K562 (cell line): Measurements from ENCODE around the gene SLC24A3. TPM values are rescaled to one million over a fixed set of nuclear protein-coding genes. Genes with fewer than 3 reads are reported as not detected.

Experiments used
- ATAC-seq: fragments of 200-7000 bp; cut with Tn5 transposase; 3 replicates; pipeline ENCODE4 v1.9.1; 2020; ENCODE audit warnings: moderate library complexity
- BruUV-seq: library from RNA; stranded (reverse); fragments of 400-500 nt; replicated peaks from 2 replicates; lab custom pipeline; 2021; lab: Mats Ljungman, UMichigan
- CTCF ChIA-PET: fragments of 300-600 bp; formaldehyde crosslinking; extraction: SDS; loops from one replicate; lab custom pipeline; 2021; ENCODE audit warnings: low intra/inter-chr PET ratio; lab: Yijun Ruan, JAX
- POLR2A ChIA-PET: fragments of 300-600, 350-650 bp; sonication (Branson Sonifier 250); formaldehyde crosslinking; extraction: SDS; loops from one replicate; lab custom pipeline; 2021; ENCODE audit warnings: antibody characterized with exemption, inconsistent platforms; lab: Yijun Ruan, JAX
- DNase-seq, 4 experiments: peaks; one replicate each; pipeline versions ENCODE4 v3.0.0 to v3.0.0-alpha.2; 2011 to 2018; ENCODE audit warnings: low spot score in 3 of 4, mixed read lengths in 3 of 4; ENCODE audit errors: extremely low read depth in 1 of 4
- FAIRE-seq: peaks from 2 replicates; lab custom pipeline; 2011; peaks lifted over from hg19 to GRCh38; lab: Jason Lieb, UNC
- H2AFZ ChIP-seq: 2 replicates; pipeline ENCODE4 v1.6.0; 2011; ENCODE audit warnings: low read depth, low read length, control low read depth, inconsistent platforms
- H3K27ac ChIP-seq: fragments of 200-600 bp; 3 replicates; pipeline ENCODE4 v1.8.0; 2011; ENCODE audit warnings: low read depth, mild to moderate bottlenecking, control low read depth, inconsistent platforms, low read length, moderate library complexity, mixed read lengths; ENCODE audit errors: extremely low read depth
- H3K27me3 ChIP-seq, 2 experiments: fragments of 300-600 bp in 1 of 2; 2 replicates in 1 of 2; 3 replicates in 1 of 2; pipeline versions ENCODE4 v1.6.0 to v1.8.0; 2011; ENCODE audit warnings: inconsistent platforms in 2 of 2, low read length in 2 of 2, mild to moderate bottlenecking in 1 of 2, mixed read lengths in 1 of 2, moderate library complexity in 1 of 2; ENCODE audit not compliant: control insufficient read depth in 2 of 2, insufficient read depth in 2 of 2
- H3K36me3 ChIP-seq: fragments of 300-600 bp; 3 replicates; pipeline ENCODE4 v1.8.0; 2011; ENCODE audit warnings: mild to moderate bottlenecking, low read length, inconsistent platforms; ENCODE audit not compliant: control insufficient read depth, insufficient read depth
- H3K4me1 ChIP-seq, 2 experiments: fragments of 200-600 bp in 1 of 2; replicated peaks in 1 of 2; 2 replicates in 1 of 2; 3 replicates in 1 of 2; pipeline versions ENCODE4 v1.5.1 to v1.8.0; 2011; ENCODE audit warnings: inconsistent platforms in 2 of 2, low read length in 2 of 2, mild to moderate bottlenecking in 1 of 2, mixed read lengths in 1 of 2, moderate library complexity in 1 of 2; ENCODE audit not compliant: control insufficient read depth in 2 of 2, insufficient read depth in 2 of 2
- H3K4me2 ChIP-seq: 2 replicates; pipeline ENCODE4 v1.6.1; 2011; ENCODE audit warnings: low read length, control low read depth, inconsistent platforms, mixed read lengths; ENCODE audit not compliant: insufficient read depth
- H3K4me3 ChIP-seq: fragments of 200-600 bp; sonication (generic), shearing (Covaris generic); 2 replicates; pipeline ENCODE4 v1.5.1; 2016; ENCODE audit warnings: control low read depth, inconsistent platforms
- H3K79me2 ChIP-seq: fragments of 200-600 bp; 3 replicates; pipeline ENCODE4 v1.8.0; 2011; ENCODE audit warnings: low read length, inconsistent platforms; ENCODE audit not compliant: control insufficient read depth, insufficient read depth
- H3K9ac ChIP-seq, 2 experiments: 2 replicates each; pipeline versions ENCODE4 v1.6.0 to v1.6.1; 2011; ENCODE audit warnings: low read depth in 2 of 2, low read length in 2 of 2, control low read depth in 1 of 2, inconsistent platforms in 1 of 2, mild to moderate bottlenecking in 1 of 2, mixed read lengths in 1 of 2; ENCODE audit not compliant: insufficient read depth in 1 of 2
- H3K9me1 ChIP-seq: one replicate; pipeline ENCODE4 v1.6.0; 2011; ENCODE audit warnings: inconsistent platforms, mild to moderate bottlenecking, low read length, moderate library complexity; ENCODE audit not compliant: control insufficient read depth, insufficient read depth
- H3K9me3 ChIP-seq: replicated peaks from 2 replicates; pipeline ENCODE4 v1.5.1; 2011; ENCODE audit warnings: low read depth, low read length, inconsistent platforms; ENCODE audit not compliant: control insufficient read depth, insufficient read depth
- H4K20me1 ChIP-seq: replicated peaks from 2 replicates; pipeline ENCODE4 v1.6.1; 2011; ENCODE audit warnings: low read length, inconsistent platforms, mixed read lengths; ENCODE audit not compliant: control insufficient read depth, insufficient read depth
- ASH1L ChIP-seq: fragments of 450-650 bp; IDR thresholded peaks from 2 replicates; pipeline ENCODE4 v1.6.1; 2018; ENCODE audit warnings: borderline replicate concordance, mild to moderate bottlenecking, low read depth; ENCODE audit not compliant: partially characterized antibody
- CCAR2 ChIP-seq: fragments of 200-400 bp; formaldehyde crosslinking; IDR thresholded peaks from 2 replicates; pipeline ENCODE4 v1.6.1; 2017; ENCODE audit warnings: mild to moderate bottlenecking, low read depth, low read length
- DLX4 ChIP-seq: fragments of 250-450 bp; sonication (Bioruptor Pico); IDR thresholded peaks from 2 replicates; pipeline ENCODE4 v1.6.1; 2021; ENCODE audit warnings: mild to moderate bottlenecking
- MCM3 ChIP-seq: fragments of 450-650 bp; IDR thresholded peaks from 2 replicates; pipeline ENCODE4 v1.6.1; 2016
- NEUROD1 ChIP-seq: fragments of 150-350 bp; IDR thresholded peaks from 2 replicates; pipeline ENCODE4 v1.6.1; 2014; ENCODE audit warnings: borderline replicate concordance, low read length, low read depth; ENCODE audit not compliant: partially characterized antibody
- RAD21 ChIP-seq, 2 experiments: fragments of 250-450 bp in 1 of 2; fragments of 450-650 bp in 1 of 2; sonication (Bioruptor Pico) in 1 of 2; formaldehyde crosslinking in 1 of 2; IDR thresholded peaks in 1 of 2; conservative IDR thresholded peaks in 1 of 2; 2 replicates each; pipeline versions ENCODE4 v1.4.0 to v1.8.0; 2020 to 2022; ENCODE audit warnings: mild to moderate bottlenecking in 2 of 2, moderate library complexity in 1 of 2
- RNF2 ChIP-seq: sonication (generic); IDR thresholded peaks from 2 replicates; pipeline ENCODE4 v1.6.1; 2016
- SETDB1 ChIP-seq: IDR thresholded peaks from one replicate; pipeline ENCODE4 v1.6.1; 2012; ENCODE audit warnings: low read length, control low read depth, inconsistent platforms
- SLC30A9 ChIP-seq: fragments of 250-450 bp; sonication (Bioruptor Pico); IDR thresholded peaks from 2 replicates; pipeline ENCODE4 v1.8.0; 2022; ENCODE audit warnings: mild to moderate bottlenecking, moderate library complexity
- ZBTB1 ChIP-seq: sonication (generic); formaldehyde crosslinking; IDR thresholded peaks from 2 replicates; pipeline ENCODE4 v1.8.1; 2023; ENCODE audit warnings: missing genetic modification reagents, low read depth, mild to moderate bottlenecking, borderline replicate concordance
- ZNF217 ChIP-seq: sonication (generic); formaldehyde crosslinking; IDR thresholded peaks from 2 replicates; pipeline ENCODE4 v1.8.0; 2022; ENCODE audit warnings: mild to moderate bottlenecking, missing genetic modification reagents
- ZSCAN32 ChIP-seq: fragments of 450-650 bp; formaldehyde crosslinking; IDR thresholded peaks from 2 replicates; pipeline ENCODE4 v1.4.0; 2020; ENCODE audit warnings: mild to moderate bottlenecking, moderate library complexity
- WGBS: fragments of 100-300 bp; shearing (Covaris generic); methylation state at CpG from one replicate; pipeline ENCODE4 v1.1.6; 2016; ENCODE audit warnings: low coverage, mixed read lengths; ENCODE audit not compliant: insufficient coverage; ENCODE audit errors: missing lambda C conversion rate; 5-methylcytosine and 5-hydroxymethylcytosine counted together
- in situ Hi-C: fragments of 300-500 bp; cut with MboI; formaldehyde crosslinking; loops from 4 replicates; pipeline ENCODE4 v1.15.0; 2018; ENCODE audit warnings: inconsistent platforms, mixed read lengths
- intact Hi-C: fragments of 100-400 bp; cut with micrococcal nuclease; formaldehyde crosslinking; loops from 2 replicates; pipeline ENCODE4 v1.14.2; 2022
- polyA plus RNA-seq, 8 experiments: library from polyadenylated mRNA; depleted of rRNA in 4 of 8; stranded (reverse) in 5 of 8; unstranded in 3 of 8; fragments of >200 nt; fragmentation: Nextera tagmentation in 2 of 8; fragmentation: Illumina TruSeq in 1 of 8; extraction: Ambion mirVana in 2 of 8; extraction: Trizol in 1 of 8; gene quantifications; 2 replicates each; pipeline versions ENCODE4 v1.2.1 to v1.2.3, GENCODE V29; 2011 to 2014; ENCODE audit warnings: inconsistent platforms in 1 of 8, missing spikeins in 1 of 8
- total RNA-seq, 7 experiments: library from RNA; depleted of rRNA in 6 of 7; stranded (reverse); fragments of >200 nt in 6 of 7; fragmentation: Illumina TruSeq in 2 of 7; extraction: Trizol in 2 of 7; gene quantifications; 2 replicates each; pipeline versions ENCODE4 v1.2.1 to v1.2.3, GENCODE V29; 2011 to 2021; ENCODE audit warnings: low replicate concordance in 1 of 7
- TF ChIP-seq, protein P1 (sequence below): fragments of 450-650 bp; formaldehyde crosslinking; IDR thresholded peaks from 2 replicates; pipeline ENCODE4 v1.4.0; 2020; ENCODE audit warnings: mild to moderate bottlenecking, moderate library complexity
- TF ChIP-seq, protein P2 (sequence below): IDR thresholded peaks from 2 replicates; pipeline ENCODE4 v1.6.1; 2011; ENCODE audit not compliant: insufficient read length; ENCODE audit errors: extremely low read depth

SLC24A3 gene
- total and polyA plus RNA-seq, 9 of the 15 experiments (the other 6 are each of a cell fraction or from before 2014, with no cell fraction given): not detected

DNA sequence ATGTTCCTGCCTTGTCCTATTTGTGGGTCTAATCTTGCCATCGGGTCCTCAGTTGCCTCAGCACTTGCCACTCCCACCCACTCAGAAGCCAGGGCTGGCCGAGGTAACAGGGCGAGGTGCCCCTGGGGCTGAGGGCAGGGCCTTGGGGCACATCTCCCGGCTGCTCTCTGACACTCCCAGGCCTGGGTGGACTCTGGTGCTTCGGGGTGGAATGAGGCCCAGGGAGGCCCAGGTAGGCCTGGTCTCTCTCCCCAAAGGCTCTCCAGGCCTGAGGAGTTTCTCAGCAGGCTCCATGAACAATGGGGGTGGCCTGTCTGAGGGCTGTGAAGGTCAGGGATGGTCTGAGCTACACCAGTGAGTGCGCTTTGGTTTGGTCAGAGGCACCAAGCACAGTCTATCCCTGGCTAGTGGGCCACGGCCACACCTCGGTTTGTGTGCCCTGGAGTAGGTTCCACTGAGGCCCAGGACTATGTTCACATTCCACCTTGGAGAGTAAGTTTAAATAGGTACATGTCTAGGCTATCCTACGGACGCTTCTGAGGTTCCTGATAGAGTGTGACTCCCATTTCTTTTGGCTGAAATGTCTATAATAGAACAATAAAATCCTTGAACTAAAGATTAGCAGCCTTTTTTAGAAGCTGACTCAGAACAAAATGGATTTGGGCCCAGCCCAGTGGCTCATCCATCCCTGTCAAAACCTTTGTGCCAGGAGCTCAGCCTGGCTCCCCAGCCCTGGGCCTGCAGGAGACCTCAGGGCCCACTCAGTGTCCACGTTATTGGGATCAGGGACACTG, 78.8 kb downstream of the SLC24A3 start:
- Histone ChIP-seq H3K27me3 (no peaks in the 10 kb centered on the region), H3K9me3 (no peaks in the 10 kb centered on the region), H3K9me1 (no peaks in the 10 kb centered on the region), H3K27ac (no peak overlapping the region), H3K4me1 (no peaks in the 10 kb centered on the region), H3K4me3 (no peak overlapping the region), H3K79me2 (no peaks in the 10 kb centered on the region), H3K36me3 (no peaks in the 10 kb centered on the region), H3K9ac (no peak overlapping the region), H2AFZ (no peak overlapping the region), H4K20me1 (no peaks in the 10 kb centered on the region), H3K4me2 (no peak overlapping the region)
- ChIA-PET POLR2A (no interaction called here), CTCF (no interaction called here)
- FAIRE-seq (no peak), DNase-seq (no peak), ATAC-seq (no peak)
- WGBS: 0% methylated on average over 10 of the region's 11 CpGs
- in situ Hi-C loops: no loop called here
- intact Hi-C loops: no loop called here
- no TSS peak for BruUV-seq
- TF ChIP-seq ZBTB1 (CRISPR knock-in tag): no peak

GRCh38 chr20:19291818-19292132, 79.3 kb downstream of the SLC24A3 start:
- no peak overlapping the region for H3K4me3 ChIP-seq
- intact Hi-C loops: no loop called here
- no peak overlapping the region for H3K9ac ChIP-seq
- H2AFZ ChIP-seq: no peak overlapping the region
- in situ Hi-C loops: no loop called here
- no peak overlapping the region for H3K4me2 ChIP-seq
- no peaks in the 10 kb centered on the region for H3K9me1 ChIP-seq
- H3K9me3 ChIP-seq: no peaks in the 10 kb centered on the region
- no TSS peak for BruUV-seq
- 30% methylated on average over 2 of the region's 2 CpGs for WGBS
- DNase-seq: no peak
- H4K20me1 ChIP-seq: no peaks in the 10 kb centered on the region
- no peak overlapping the region for H3K27ac ChIP-seq
- H3K79me2 ChIP-seq: no peaks in the 10 kb centered on the region
- no peaks in the 10 kb centered on the region for H3K36me3 ChIP-seq
- no peak for ATAC-seq
- no peaks in the 10 kb centered on the region for H3K27me3 ChIP-seq
- ChIA-PET POLR2A (no interaction called here), CTCF (no interaction called here)
- H3K4me1 ChIP-seq: no peaks in the 10 kb centered on the region
- no peak for FAIRE-seq
- no peak for TF ChIP-seq RNF2
- TF ChIP-seq ZSCAN32: no peak
- TF ChIP-seq, protein P1, sequence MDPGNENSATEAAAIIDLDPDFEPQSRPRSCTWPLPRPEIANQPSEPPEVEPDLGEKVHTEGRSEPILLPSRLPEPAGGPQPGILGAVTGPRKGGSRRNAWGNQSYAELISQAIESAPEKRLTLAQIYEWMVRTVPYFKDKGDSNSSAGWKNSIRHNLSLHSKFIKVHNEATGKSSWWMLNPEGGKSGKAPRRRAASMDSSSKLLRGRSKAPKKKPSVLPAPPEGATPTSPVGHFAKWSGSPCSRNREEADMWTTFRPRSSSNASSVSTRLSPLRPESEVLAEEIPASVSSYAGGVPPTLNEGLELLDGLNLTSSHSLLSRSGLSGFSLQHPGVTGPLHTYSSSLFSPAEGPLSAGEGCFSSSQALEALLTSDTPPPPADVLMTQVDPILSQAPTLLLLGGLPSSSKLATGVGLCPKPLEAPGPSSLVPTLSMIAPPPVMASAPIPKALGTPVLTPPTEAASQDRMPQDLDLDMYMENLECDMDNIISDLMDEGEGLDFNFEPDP (CRISPR knock-in tag): no peak
- TF ChIP-seq SETDB1: no peak
- no peak for TF ChIP-seq CCAR2
- TF ChIP-seq RAD21 (CRISPR knock-in tag; conservative IDR thresholded peaks at IDR 0.05 in 1 of 2, IDR thresholded peaks at IDR 0.05 in 1 of 2): no peak
- no peak for TF ChIP-seq DLX4
- no peak for TF ChIP-seq SLC30A9 (CRISPR knock-in tag)
- TF ChIP-seq NEUROD1: no peak
- TF ChIP-seq, protein P2, sequence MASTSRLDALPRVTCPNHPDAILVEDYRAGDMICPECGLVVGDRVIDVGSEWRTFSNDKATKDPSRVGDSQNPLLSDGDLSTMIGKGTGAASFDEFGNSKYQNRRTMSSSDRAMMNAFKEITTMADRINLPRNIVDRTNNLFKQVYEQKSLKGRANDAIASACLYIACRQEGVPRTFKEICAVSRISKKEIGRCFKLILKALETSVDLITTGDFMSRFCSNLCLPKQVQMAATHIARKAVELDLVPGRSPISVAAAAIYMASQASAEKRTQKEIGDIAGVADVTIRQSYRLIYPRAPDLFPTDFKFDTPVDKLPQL: no peak
- TF ChIP-seq ZNF217: no peak
- no peak for TF ChIP-seq MCM3
- no peak for TF ChIP-seq ASH1L
